Karpas-422 (cell line): ENCODE results near the gene HSPA12A. TPM values are rescaled to one million over a fixed set of nuclear protein-coding genes. Genes with fewer than 3 reads are reported as not detected.

Experiments used
- DNase-seq: peaks from one replicate; pipeline ENCODE4 v3.0.0-alpha.2; 2015
- H2AFZ ChIP-seq: fragments of 200-600 bp; sonication (generic); 2 replicates; pipeline ENCODE4 v1.6.1; 2014; ENCODE audit warnings: antibody characterized with exemption, low read length, mixed read lengths
- H3K27ac ChIP-seq: fragments of 200-600 bp; sonication (generic); 2 replicates; pipeline ENCODE4 v1.5.1; 2014; ENCODE audit warnings: mild to moderate bottlenecking, low read length, moderate library complexity
- H3K27me3 ChIP-seq: fragments of 200-600 bp; sonication (generic); 2 replicates; pipeline ENCODE4 v1.6.1; 2014; ENCODE audit warnings: low read length, mixed read lengths
- H3K36me3 ChIP-seq: fragments of 200-600 bp; sonication (generic); 2 replicates; pipeline ENCODE4 v1.6.1; 2014; ENCODE audit warnings: low read length, mixed read lengths; ENCODE audit not compliant: insufficient read depth
- H3K4me1 ChIP-seq: fragments of 200-600 bp; sonication (generic); 2 replicates; pipeline ENCODE4 v1.6.1; 2014; ENCODE audit warnings: mild to moderate bottlenecking, low read length, mixed read lengths
- H3K4me2 ChIP-seq: fragments of 200-600 bp; sonication (generic); 2 replicates; pipeline ENCODE4 v1.6.1; 2014; ENCODE audit warnings: low read length, low read depth, mild to moderate bottlenecking; ENCODE audit not compliant: poor library complexity, severe bottlenecking
- H3K4me3 ChIP-seq: fragments of 200-600 bp; sonication (generic); 2 replicates; pipeline ENCODE4 v1.5.1; 2014; ENCODE audit warnings: mild to moderate bottlenecking, antibody characterized with exemption, low read length, mixed read lengths
- H3K79me2 ChIP-seq: fragments of 200-600 bp; sonication (generic); 2 replicates; pipeline ENCODE4 v1.6.1; 2014; ENCODE audit warnings: mild to moderate bottlenecking, low read length, mixed read lengths
- H3K9ac ChIP-seq: fragments of 200-600 bp; sonication (generic); 2 replicates; pipeline ENCODE4 v1.6.0; 2014; ENCODE audit warnings: low read length
- H3K9me2 ChIP-seq: fragments of 200-600 bp; sonication (generic), shearing (Covaris generic); replicated peaks from 2 replicates; pipeline ENCODE4 v1.6.0; 2014; ENCODE audit warnings: mild to moderate bottlenecking, low read length, moderate library complexity; ENCODE audit not compliant: insufficient read depth
- H3K9me3 ChIP-seq: fragments of 300-700, 200-600 bp; sonication (generic); 2 replicates; pipeline ENCODE4 v1.6.1; 2014; ENCODE audit warnings: low read length, mixed read lengths
- H4K20me1 ChIP-seq: fragments of 200-600 bp; sonication (generic); 2 replicates; pipeline ENCODE4 v1.6.1; 2014; ENCODE audit warnings: mild to moderate bottlenecking, antibody characterized with exemption, low read length, low read depth; ENCODE audit not compliant: insufficient read depth
- total RNA-seq: library from RNA; depleted of rRNA; stranded (reverse); fragments of >200 nt; shearing (Covaris generic); gene quantifications from 2 replicates; pipeline ENCODE4 v1.2.3, GENCODE V29; 2014; ENCODE audit warnings: low replicate concordance

HSPA12A gene
- total RNA-seq, 1 experiment from 2014 or later = 0.07 TPM

DNA sequence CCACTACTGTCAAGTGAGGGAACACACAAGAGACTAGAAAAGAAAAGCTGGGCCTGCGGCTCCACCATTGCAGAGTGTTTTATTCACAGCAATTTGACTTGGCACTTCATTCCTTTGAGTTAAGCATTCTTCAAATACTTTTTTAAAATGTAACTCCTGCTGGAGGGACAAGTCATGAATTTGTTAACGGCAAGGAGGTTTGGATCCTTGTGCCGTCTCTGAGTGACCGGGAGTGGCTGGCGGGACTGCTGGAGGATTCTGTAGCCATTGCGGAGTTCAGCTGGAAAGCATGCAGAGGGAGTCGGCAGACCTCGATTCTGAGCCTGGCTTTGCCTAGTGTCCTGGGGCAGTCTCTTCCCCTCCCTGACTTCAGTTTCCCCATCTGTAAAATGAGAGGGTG, 9.8 kb downstream of the HSPA12A start:
- Histone ChIP-seq H3K27me3 (no peaks in the 10 kb centered on the region), H3K36me3 (no peaks in the 10 kb centered on the region), H3K9me3 (no peaks in the 10 kb centered on the region), H3K4me3 (no peak overlapping the region), H3K79me2 (no peaks in the 10 kb centered on the region), H3K4me2 (no peak overlapping the region), H3K9ac (no peak overlapping the region), H3K9me2 (no peaks in the 10 kb centered on the region), H4K20me1 (no peaks in the 10 kb centered on the region), H3K27ac (no peak overlapping the region), H2AFZ (no peak overlapping the region), H3K4me1 (no peaks in the 10 kb centered on the region)
- DNase-seq = no peak

DNA sequence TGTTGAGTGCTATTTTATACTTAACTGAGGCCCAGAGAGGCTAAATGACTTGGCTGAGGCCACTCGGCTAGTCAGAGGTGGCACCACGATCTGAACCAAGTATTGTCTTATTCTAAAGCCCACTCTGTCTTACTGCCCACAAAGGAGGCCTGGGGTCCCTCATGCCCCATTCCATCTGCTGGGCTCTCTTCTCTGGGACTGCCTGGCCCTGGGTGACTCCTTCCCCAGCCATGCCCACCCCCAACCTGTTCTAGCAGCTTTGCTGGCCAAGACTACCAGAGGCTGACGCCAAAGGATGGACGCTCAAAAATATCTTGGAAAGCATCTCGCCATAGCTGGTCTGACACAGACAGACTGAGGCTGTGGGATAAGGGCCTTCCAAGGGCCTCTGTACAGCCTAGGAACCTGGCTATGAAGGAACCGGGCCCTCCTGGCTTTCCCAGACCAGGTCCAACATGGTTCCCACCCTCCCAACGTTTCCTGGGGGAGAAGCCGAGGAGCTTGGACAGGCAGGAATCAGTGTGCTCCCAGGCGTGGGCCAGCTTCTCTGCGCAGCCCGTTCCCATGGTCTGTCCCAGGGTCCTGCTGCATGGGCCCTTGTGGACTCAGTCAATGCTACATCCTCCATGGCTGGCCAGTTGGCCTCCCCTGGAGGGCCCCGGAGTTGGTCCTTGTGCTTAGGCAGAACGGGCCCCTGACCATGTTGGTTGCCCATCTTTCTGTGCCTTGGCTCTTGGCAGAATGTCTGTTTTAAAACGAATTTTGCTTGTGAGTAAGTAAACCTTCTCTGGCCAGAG, 11.7 kb downstream of the HSPA12A start:
- no peak overlapping the region for H3K27ac ChIP-seq
- H3K4me1 ChIP-seq = no peaks in the 10 kb centered on the region
- no peaks in the 10 kb centered on the region for H3K9me2 ChIP-seq
- no peak for DNase-seq
- H3K36me3 ChIP-seq = no peaks in the 10 kb centered on the region
- no peaks in the 10 kb centered on the region for H4K20me1 ChIP-seq
- H3K79me2 ChIP-seq = no peaks in the 10 kb centered on the region
- H3K4me2 ChIP-seq = no peak overlapping the region
- H3K4me3 ChIP-seq = no peak overlapping the region
- no peaks in the 10 kb centered on the region for H3K27me3 ChIP-seq
- no peak overlapping the region for H3K9ac ChIP-seq
- H2AFZ ChIP-seq = no peak overlapping the region
- no peaks in the 10 kb centered on the region for H3K9me3 ChIP-seq

DNA sequence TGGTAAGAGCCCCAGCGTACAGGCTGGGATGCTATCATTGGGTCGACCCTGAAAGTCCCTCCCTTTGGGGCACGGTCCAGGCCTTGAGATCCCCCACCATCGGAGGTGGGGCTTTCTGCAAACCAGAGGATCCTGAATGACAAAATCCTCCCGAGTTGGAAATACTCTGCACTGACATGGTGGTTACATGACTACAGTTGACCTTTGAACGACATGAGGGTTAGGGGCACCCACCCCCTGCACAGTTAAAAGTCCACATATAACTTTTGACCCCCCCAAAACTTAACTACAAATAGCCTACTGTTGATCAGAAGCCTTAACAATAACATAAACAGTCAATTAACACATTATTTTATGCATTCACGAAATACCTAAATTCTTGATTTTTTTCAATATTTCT, 13.1 kb downstream of the HSPA12A start:
- no peaks in the 10 kb centered on the region for H4K20me1 ChIP-seq
- no peaks in the 10 kb centered on the region for H3K36me3 ChIP-seq
- no peaks in the 10 kb centered on the region for H3K4me1 ChIP-seq
- no peaks in the 10 kb centered on the region for H3K9me2 ChIP-seq
- no peak overlapping the region for H3K27ac ChIP-seq
- H3K79me2 ChIP-seq = no peaks in the 10 kb centered on the region
- H3K4me3 ChIP-seq = no peak overlapping the region
- H2AFZ ChIP-seq = no peak overlapping the region
- DNase-seq = no peak
- H3K27me3 ChIP-seq = no peaks in the 10 kb centered on the region
- no peaks in the 10 kb centered on the region for H3K9me3 ChIP-seq
- H3K9ac ChIP-seq = no peak overlapping the region
- H3K4me2 ChIP-seq = no peak overlapping the region

- Histone ChIP-seq H3K36me3 (no peaks in the 10 kb centered on the region), H3K4me1 (no peaks in the 10 kb centered on the region), H2AFZ (no peak overlapping the region), H3K27ac (no peak overlapping the region), H3K79me2 (no peaks in the 10 kb centered on the region), H3K9me2 (no peaks in the 10 kb centered on the region), H3K4me2 (no peak overlapping the region), H3K27me3 (no peaks in the 10 kb centered on the region), H4K20me1 (no peaks in the 10 kb centered on the region), H3K9me3 (no peaks in the 10 kb centered on the region), H3K9ac (no peak overlapping the region), H3K4me3 (no peak overlapping the region)
- no peak for DNase-seq
Measured at GRCh38 chr10:116728526-116729096, 13.8 kb downstream of the HSPA12A start.

DNA sequence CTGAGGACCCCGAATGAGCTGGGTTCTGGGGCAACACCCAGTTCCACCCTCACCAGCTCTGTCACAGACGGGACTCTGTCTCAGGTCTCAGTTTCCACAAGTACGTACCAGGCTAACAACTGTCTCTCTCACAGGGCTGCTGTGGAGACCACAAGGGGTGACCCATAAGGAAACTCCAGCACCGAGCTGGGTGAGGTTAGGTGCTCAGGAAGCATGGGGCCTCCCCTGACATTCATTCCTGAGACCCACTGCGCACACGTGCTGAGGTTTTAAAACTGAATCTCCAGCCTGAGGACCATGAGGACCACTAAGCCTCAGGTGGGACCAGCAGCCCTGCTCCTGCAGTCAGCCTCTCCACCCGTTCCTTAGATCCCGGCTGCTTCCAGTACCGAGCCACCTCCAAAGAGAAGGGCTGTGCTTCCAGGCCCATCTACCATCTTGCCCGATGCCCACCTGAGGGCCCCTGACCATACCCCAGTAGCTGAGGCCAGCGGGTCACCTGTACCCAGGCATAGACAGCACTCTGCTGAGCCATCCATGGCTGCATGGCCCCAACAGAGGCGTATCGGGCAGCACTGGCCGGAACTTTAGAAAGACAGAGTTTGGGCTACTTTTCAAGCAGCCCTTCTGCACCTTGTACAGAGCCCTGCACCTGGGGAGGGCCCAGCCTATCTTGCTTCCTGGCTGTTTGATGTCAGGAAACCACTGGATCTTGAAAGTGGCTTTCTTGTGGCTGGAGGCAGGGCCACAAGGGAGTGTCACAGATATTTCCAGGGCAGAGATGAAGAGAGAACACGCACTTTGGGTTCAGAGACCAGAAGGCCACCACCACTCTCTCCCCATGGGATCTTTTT, 18.7 kb downstream of the HSPA12A start:
- Histone ChIP-seq H3K9ac (no peak overlapping the region), H4K20me1 (no peaks in the 10 kb centered on the region), H3K27me3 (no peaks in the 10 kb centered on the region), H3K27ac (no peak overlapping the region), H3K9me3 (no peaks in the 10 kb centered on the region), H3K79me2 (no peaks in the 10 kb centered on the region), H3K4me3 (no peak overlapping the region), H3K4me1 (no peaks in the 10 kb centered on the region), H3K4me2 (no peak overlapping the region), H2AFZ (no peak overlapping the region), H3K36me3 (no peaks in the 10 kb centered on the region), H3K9me2 (no peaks in the 10 kb centered on the region)
- no peak for DNase-seq

DNA sequence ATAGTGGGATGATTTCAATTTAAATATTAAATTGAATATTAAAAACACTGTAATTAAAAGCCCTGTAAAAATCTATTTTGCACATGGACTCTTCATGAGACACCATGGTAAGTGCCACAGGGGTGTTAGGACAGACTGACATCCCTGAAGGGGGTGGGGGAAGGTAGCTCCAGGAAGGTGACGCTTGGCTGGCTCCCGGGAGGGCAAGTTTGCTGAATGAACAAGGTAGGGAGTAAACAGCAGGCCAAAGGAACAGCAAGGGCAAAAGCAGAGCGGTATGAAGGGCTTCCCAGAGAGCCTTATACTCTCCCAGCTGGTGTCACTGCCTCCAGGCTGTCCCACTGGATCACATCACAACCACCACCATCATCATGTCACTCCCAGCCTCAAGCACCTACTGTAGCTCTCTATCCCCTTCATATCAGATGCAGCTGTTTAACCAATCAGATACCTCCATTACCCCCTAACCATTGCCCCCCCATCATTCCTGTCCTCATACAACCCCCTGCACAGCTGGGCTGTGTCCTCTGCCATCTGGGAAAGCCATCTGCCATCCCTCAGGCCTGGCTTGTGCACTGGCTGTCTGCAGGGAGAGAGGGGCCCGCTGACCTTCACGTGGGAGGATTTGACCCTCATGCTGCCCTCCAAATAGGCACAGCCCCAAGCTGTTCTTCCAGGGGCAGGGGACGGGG, 19.5 kb downstream of the HSPA12A start:
- H3K4me3 ChIP-seq = no peak overlapping the region
- no peak for DNase-seq
- no peaks in the 10 kb centered on the region for H3K36me3 ChIP-seq
- no peaks in the 10 kb centered on the region for H3K4me1 ChIP-seq
- H3K9ac ChIP-seq = no peak overlapping the region
- H3K4me2 ChIP-seq = no peak overlapping the region
- no peaks in the 10 kb centered on the region for H3K79me2 ChIP-seq
- no peak overlapping the region for H3K27ac ChIP-seq
- H2AFZ ChIP-seq = no peak overlapping the region
- H3K27me3 ChIP-seq = no peaks in the 10 kb centered on the region
- H4K20me1 ChIP-seq = no peaks in the 10 kb centered on the region
- H3K9me2 ChIP-seq = no peaks in the 10 kb centered on the region
- no peaks in the 10 kb centered on the region for H3K9me3 ChIP-seq

DNA sequence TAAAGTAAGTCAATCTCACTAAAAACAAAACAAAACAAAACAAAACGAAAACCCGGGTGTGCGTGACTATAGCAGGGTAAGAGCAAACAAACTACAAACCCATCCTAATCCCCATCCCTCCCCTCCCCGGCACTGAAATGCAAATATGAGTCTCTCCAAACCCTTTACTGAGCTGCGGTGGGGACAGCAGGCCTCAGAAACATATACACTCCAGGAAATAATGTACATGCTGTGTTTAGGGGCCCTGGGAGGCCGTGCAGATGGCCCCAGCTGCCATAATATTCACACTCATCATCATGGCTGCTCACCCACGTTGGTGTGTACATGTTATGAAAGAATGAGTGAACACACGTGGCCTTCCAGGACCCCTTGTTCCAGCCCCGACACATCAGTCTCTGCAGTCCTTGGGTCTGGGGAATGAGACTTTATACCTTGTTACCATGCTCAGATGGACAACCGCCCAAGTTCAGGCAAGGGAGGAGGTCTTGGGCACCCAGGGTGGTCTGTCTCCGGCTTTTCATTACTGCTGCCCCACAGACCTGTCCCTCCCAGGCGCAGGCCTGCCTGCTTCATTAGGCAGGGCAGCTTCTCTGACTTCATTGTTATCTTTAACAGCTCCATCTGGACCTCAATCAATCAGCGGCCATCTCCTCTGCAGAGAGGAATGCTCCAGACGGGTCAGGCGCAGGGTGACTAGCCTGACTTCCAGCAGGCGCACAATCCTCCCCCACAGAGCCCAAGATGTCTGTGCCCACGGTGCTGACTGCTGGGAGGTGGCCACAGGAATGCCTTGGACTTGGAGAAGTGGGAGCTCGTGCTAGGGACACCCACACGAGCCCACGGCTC, 20.6 kb downstream of the HSPA12A start:
- H3K27ac ChIP-seq = no peak overlapping the region
- no peak overlapping the region for H3K4me2 ChIP-seq
- H3K79me2 ChIP-seq = no peaks in the 10 kb centered on the region
- no peaks in the 10 kb centered on the region for H3K9me3 ChIP-seq
- no peak overlapping the region for H3K9ac ChIP-seq
- no peaks in the 10 kb centered on the region for H3K9me2 ChIP-seq
- no peaks in the 10 kb centered on the region for H3K4me1 ChIP-seq
- H2AFZ ChIP-seq = no peak overlapping the region
- H4K20me1 ChIP-seq = no peaks in the 10 kb centered on the region
- no peaks in the 10 kb centered on the region for H3K27me3 ChIP-seq
- no peak overlapping the region for H3K4me3 ChIP-seq
- no peaks in the 10 kb centered on the region for H3K36me3 ChIP-seq
- DNase-seq = no peak
